GM12891 (cell line): ENCODE data around the gene AGAP5.
"Not testable (repeated sequence)": the region's sequence is repeated elsewhere in the genome, so short reads cannot be mapped to it uniquely, and the experiment has no call there.

Experiments
- PAX5 ChIP-seq: IDR thresholded peaks from 2 replicates; pipeline ENCODE4 v1.6.1; 2011; ENCODE audit warnings: low read length, moderate library complexity, mild to moderate bottlenecking; ENCODE audit not compliant: insufficient read depth, severe bottlenecking
- POLR2A ChIP-seq: IDR thresholded peaks from 2 replicates; pipeline ENCODE4 v1.6.1; 2011; ENCODE audit warnings: low read depth, low read length, control low read depth
- POLR2AphosphoS5 ChIP-seq: IDR thresholded peaks from 2 replicates; pipeline ENCODE4 v1.6.1; 2011; ENCODE audit warnings: low read depth, low read length, control low read depth
- POU2F2 ChIP-seq: IDR thresholded peaks from 2 replicates; pipeline ENCODE4 v1.6.1; 2011; ENCODE audit warnings: low read depth, mild to moderate bottlenecking, control low read depth, low read length, moderate library complexity
- SPI1 ChIP-seq: IDR thresholded peaks from 2 replicates; pipeline ENCODE4 v1.6.1; 2011; ENCODE audit warnings: low read depth, low read length, control low read depth
- TAF1 ChIP-seq: IDR thresholded peaks from 2 replicates; pipeline ENCODE4 v1.6.1; 2011; ENCODE audit warnings: low read depth, low read length, control low read depth

DNA sequence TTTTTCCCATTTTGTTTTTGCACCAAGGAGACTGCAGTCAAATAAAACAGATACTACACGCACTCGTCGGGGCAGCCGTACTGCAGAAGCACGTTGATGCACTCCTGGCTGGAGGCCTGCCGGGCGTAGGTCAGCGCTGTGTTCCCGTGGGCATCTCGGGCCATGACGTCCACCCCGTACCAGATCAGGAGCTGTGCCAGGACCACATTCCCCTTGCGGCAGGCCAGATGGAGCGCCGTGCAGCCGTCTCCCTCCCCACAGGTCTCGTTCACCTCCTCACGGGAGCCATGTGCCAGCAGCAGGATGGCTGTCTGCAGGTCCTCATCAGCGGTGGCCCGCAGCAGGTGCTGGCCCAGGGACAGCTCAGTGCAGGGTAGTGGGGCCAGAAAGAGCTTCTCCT, 23.4 kb downstream of the AGAP5 start:
- TF ChIP-seq POLR2AphosphoS5, TAF1, POLR2A, SPI1, PAX5, POU2F2: not testable (repeated sequence)
